Activated naive CD4-positive, alpha-beta T cell treated with anti-CD3 and anti-CD28 coated beads, Interleukin-2, amount 50 U/mL, for 16 hours (primary cell): ENCODE results near the gene SF3B6.

Experiments
- DNase-seq: peaks from one replicate; pipeline ENCODE4 v3.0.0-alpha.2; 2020

SF3B6 gene

GRCh38 chr2:24017711-24018110, 58.4 kb downstream of the SF3B6 start:
- DNase-seq: no peak
